ENCODE measurements around the gene MTG2.

- TF ChIP-seq HIC2 (CRISPR knock-in tag; IDR thresholded peaks at IDR 0.05; ENCODE audit: low read depth): no peak
- no peak for TF ChIP-seq CTCF (CRISPR knock-in tag; IDR thresholded peaks at IDR 0.05)
- 0 out of 2 replicates have a peak, but pooled peaks have one; percentile 35 for TF ChIP-seq STAT6 (CRISPR knock-in tag; IDR thresholded peaks at IDR 0.05; ENCODE audit: borderline replicate concordance)
Measured at GRCh38 chr20:62237514-62237800, 54.6 kb downstream of the MTG2 start.

Data from HepG2 (cell line).